GM12891 (cell line): ENCODE results near the gene THOC7.

ENCODE experiments used
- POLR2A ChIP-seq: IDR thresholded peaks from 2 replicates; pipeline ENCODE4 v1.6.1; 2011; ENCODE audit warnings: low read depth, low read length, control low read depth
- TAF1 ChIP-seq: IDR thresholded peaks from 2 replicates; pipeline ENCODE4 v1.6.1; 2011; ENCODE audit warnings: low read depth, low read length, control low read depth

DNA sequence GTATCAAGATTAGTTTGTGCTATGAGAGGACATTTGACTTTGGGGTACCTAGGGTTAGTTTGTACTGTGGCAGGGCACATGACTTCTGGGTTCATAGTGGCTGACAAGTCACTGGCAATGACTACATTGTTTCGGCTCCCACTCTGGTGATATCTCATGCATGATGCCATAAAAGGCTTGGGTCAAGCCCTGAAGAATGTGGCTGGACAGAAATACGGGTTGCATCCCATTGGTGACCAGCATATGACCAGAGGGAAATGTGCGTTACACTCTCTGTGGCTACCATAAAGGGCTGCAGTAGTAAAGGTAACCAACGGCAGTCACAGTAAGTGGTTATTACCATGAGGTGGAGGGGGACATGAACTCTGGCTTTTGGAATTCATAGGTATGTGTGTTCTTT, 18.4 kb downstream of the THOC7 start:
- no peak for TF ChIP-seq POLR2A
- no peak for TF ChIP-seq TAF1
